ENCODE measurements around the gene APRT. TPM values are rescaled to one million over a fixed set of nuclear protein-coding genes. Genes with fewer than 3 reads are reported as not detected.

APRT gene
- polyA plus RNA-seq, 3 donors = 123 to 307 (median 233) TPM

GRCh38 chr16:88777471-88778270 lies 34.1 kb downstream of the APRT start:
- H3K27me3 ChIP-seq (ENCODE audit: control insufficient read depth in 2 of 2, insufficient read depth in 2 of 2, low read length in 2 of 2) = no peaks in the 10 kb centered on the region
- no peak for TF ChIP-seq CTCF (IDR thresholded peaks at IDR 0.05)
- peak overlapping the region in 4 of 7 donors; percentile 13 to 60 (median 48) for H3K27ac Mint-ChIP-seq
- no peak overlapping the region for H3K9ac ChIP-seq (ENCODE audit: insufficient read depth, low read length, poor library complexity, severe bottlenecking)
- peaks cover 79% of the 10 kb centered on the region for H3K4me1 Mint-ChIP-seq
- no peak for DNase-seq
- H3K36me3 ChIP-seq (replicated peaks in 1 of 2; ENCODE audit: control insufficient read depth in 1 of 2, insufficient read depth in 2 of 2, low read length in 2 of 2) = peaks cover 6 to 11% of the 10 kb centered on the region in 2 donors
- no peak overlapping the region for H3K4me3 ChIP-seq (replicated peaks in 1 of 3; ENCODE audit: low read depth in 2 of 3, low read length in 3 of 3)
- no peak overlapping the region for H3K4me3 Mint-ChIP-seq
- H2AFZ ChIP-seq (ENCODE audit: insufficient read depth, low read depth, low read length, poor library complexity, severe bottlenecking) = no peak overlapping the region
- H3K4me2 ChIP-seq (replicated peaks; ENCODE audit: extremely low read depth, low read length, poor library complexity, severe bottlenecking) = peak overlapping the region; percentile 28
- peaks cover 93% of the 10 kb centered on the region for H3K79me2 ChIP-seq (ENCODE audit: insufficient read depth, low read length)
- H3K9me3 ChIP-seq (replicated peaks in 1 of 2; ENCODE audit: control insufficient read depth in 1 of 2, insufficient read depth in 1 of 2, low read length in 2 of 2) = no peaks in the 10 kb centered on the region
- intact Hi-C loops (cut with micrococcal nuclease) = no loop called here
- peaks cover 87% of the 10 kb centered on the region for H4K20me1 ChIP-seq (ENCODE audit: insufficient read depth, low read length)
- no peaks in the 10 kb centered on the region for H3K27me3 Mint-ChIP-seq (ENCODE audit: low read depth in 3 of 3)
- 50% methylated on average over 27 of the region's 34 CpGs for WGBS (ENCODE audit: insufficient coverage)
- H3K36me3 Mint-ChIP-seq = peaks cover 10 to 42% of the 10 kb centered on the region in 2 donors
- peak overlapping the region; percentile 9 to 48 for H3K27ac ChIP-seq (ENCODE audit: low read depth in 1 of 2, low read length in 2 of 2)
- no peaks in the 10 kb centered on the region for H3K9me3 Mint-ChIP-seq
- peaks cover 69 to 85% of the 10 kb centered on the region in 2 donors for H3K4me1 ChIP-seq (ENCODE audit: control insufficient read depth in 1 of 2, insufficient read depth in 2 of 2, low read length in 2 of 2)

GRCh38 chr16:88775825-88776224 lies 35.9 kb downstream of the APRT start:
- Histone ChIP-seq H3K27me3 (ENCODE audit: control insufficient read depth in 2 of 2, insufficient read depth in 2 of 2, low read length in 2 of 2) (no peaks in the 10 kb centered on the region), H3K79me2 (ENCODE audit: insufficient read depth, low read length) (peaks cover 99% of the 10 kb centered on the region), H3K27ac (ENCODE audit: low read depth in 1 of 2, low read length in 2 of 2) (no peak overlapping the region), H2AFZ (ENCODE audit: insufficient read depth, low read depth, low read length, poor library complexity, severe bottlenecking) (no peak overlapping the region), H3K4me2 (replicated peaks; ENCODE audit: extremely low read depth, low read length, poor library complexity, severe bottlenecking) (no peak overlapping the region), H3K4me1 (ENCODE audit: control insufficient read depth in 1 of 2, insufficient read depth in 2 of 2, low read length in 2 of 2) (peaks cover 64 to 83% of the 10 kb centered on the region in 2 donors), H3K36me3 (replicated peaks in 1 of 2; ENCODE audit: control insufficient read depth in 1 of 2, insufficient read depth in 2 of 2, low read length in 2 of 2) (peaks cover 6 to 11% of the 10 kb centered on the region in 2 donors), H3K4me3 (replicated peaks in 1 of 3; ENCODE audit: low read depth in 2 of 3, low read length in 3 of 3) (no peak overlapping the region), H3K9ac (ENCODE audit: insufficient read depth, low read length, poor library complexity, severe bottlenecking) (no peak overlapping the region), H3K9me3 (replicated peaks in 1 of 2; ENCODE audit: control insufficient read depth in 1 of 2, insufficient read depth in 1 of 2, low read length in 2 of 2) (no peaks in the 10 kb centered on the region), H4K20me1 (ENCODE audit: insufficient read depth, low read length) (peaks cover 92% of the 10 kb centered on the region)
- no peaks in the 10 kb centered on the region for H3K9me3 Mint-ChIP-seq
- TF ChIP-seq CTCF (IDR thresholded peaks at IDR 0.05) = no peak
- H3K27me3 Mint-ChIP-seq (ENCODE audit: low read depth in 3 of 3) = no peaks in the 10 kb centered on the region
- peak overlapping the region in 5 of 7 donors; percentile 30 to 75 (median 61) for H3K27ac Mint-ChIP-seq
- intact Hi-C loops (cut with micrococcal nuclease) = no loop called here
- H3K4me1 Mint-ChIP-seq = peaks cover 74% of the 10 kb centered on the region
- peaks cover 11 to 42% of the 10 kb centered on the region in 2 donors for H3K36me3 Mint-ChIP-seq
- H3K4me3 Mint-ChIP-seq = no peak overlapping the region
- DNase-seq = no peak
- 89% methylated on average over 15 of the region's 18 CpGs for WGBS (ENCODE audit: insufficient coverage)
